Endothelial cell of umbilical vein (primary cell): ENCODE data around the gene PRKD1. TPM values are rescaled to one million over a fixed set of nuclear protein-coding genes. Genes with fewer than 3 reads are reported as not detected.

Experiments used
- BruUV-seq: library from RNA; stranded (reverse); fragments of 400-500 nt; replicated peaks from 2 replicates; lab custom pipeline; 2021; lab: Mats Ljungman, UMichigan
- CTCF ChIA-PET: fragments of 300-600, 350-600 bp; sonication (Branson Sonifier 250); formaldehyde crosslinking; loops from one replicate; lab custom pipeline; 2021; ENCODE audit warnings: antibody characterized with exemption, inconsistent platforms; lab: Charles Lee
- POLR2A ChIA-PET: fragments of 300-600, 350-600 bp; sonication (Branson Sonifier 250); formaldehyde crosslinking; loops from one replicate; lab custom pipeline; 2021; ENCODE audit warnings: antibody characterized with exemption, inconsistent platforms; lab: Charles Lee
- DNase-seq: peaks from one replicate; pipeline ENCODE4 v3.0.0-alpha.2; 2011; ENCODE audit warnings: low read depth, low spot score
- FAIRE-seq: peaks from 2 replicates; lab custom pipeline; 2011; peaks lifted over from hg19 to GRCh38; lab: Jason Lieb, UNC
- H2AFZ ChIP-seq: 2 replicates; pipeline ENCODE4 v1.6.0; 2012; ENCODE audit warnings: low read depth, low read length, control low read depth, inconsistent platforms
- H3K27ac ChIP-seq: 2 replicates; pipeline ENCODE4 v1.5.1; 2011; ENCODE audit warnings: low read depth, mild to moderate bottlenecking, control low read depth, low read length, moderate library complexity; ENCODE audit not compliant: insufficient read depth
- H3K27me3 ChIP-seq, 2 experiments: 2 replicates each; pipeline versions ENCODE4 v1.6.0 to v1.6.1; 2011; ENCODE audit warnings: low read length in 2 of 2, mixed read lengths in 1 of 2; ENCODE audit not compliant: control insufficient read depth in 2 of 2, insufficient read depth in 2 of 2
- H3K36me3 ChIP-seq, 2 experiments: 2 replicates in 1 of 2; 3 replicates in 1 of 2; pipeline ENCODE4 v1.5.1; 2011; ENCODE audit warnings: low read length in 2 of 2, mild to moderate bottlenecking in 1 of 2, moderate library complexity in 1 of 2; ENCODE audit not compliant: control insufficient read depth in 2 of 2, insufficient read depth in 2 of 2; ENCODE audit errors: extremely low read depth in 1 of 2
- H3K4me1 ChIP-seq: 3 replicates; pipeline ENCODE4 v1.5.1; 2011; ENCODE audit warnings: mild to moderate bottlenecking, low read length; ENCODE audit not compliant: control insufficient read depth, insufficient read depth; ENCODE audit errors: extremely low read depth
- H3K4me2 ChIP-seq: 2 replicates; pipeline ENCODE4 v1.6.1; 2011; ENCODE audit warnings: low read length, control low read depth, mixed read lengths; ENCODE audit not compliant: insufficient read depth
- H3K4me3 ChIP-seq, 3 experiments: fragments of 200-600 bp in 1 of 3; sonication (generic), shearing (Covaris generic) in 1 of 3; replicated peaks in 1 of 3; 2 replicates each; pipeline ENCODE4 v1.5.1; 2011 to 2016; ENCODE audit warnings: control low read depth in 3 of 3, low read length in 3 of 3, mild to moderate bottlenecking in 2 of 3, inconsistent platforms in 1 of 3, low read depth in 1 of 3, moderate library complexity in 1 of 3; ENCODE audit not compliant: insufficient read depth in 1 of 3
- H3K79me2 ChIP-seq: 2 replicates; pipeline ENCODE4 v1.6.0; 2012; ENCODE audit warnings: low read length, inconsistent platforms; ENCODE audit not compliant: control insufficient read depth, insufficient read depth
- H3K9ac ChIP-seq: replicated peaks from 2 replicates; pipeline ENCODE3; 2011; ENCODE audit warnings: low read length, control low read depth; ENCODE audit not compliant: insufficient read depth; ENCODE audit errors: extremely low read depth
- H3K9me1 ChIP-seq: replicated peaks from 3 replicates; pipeline ENCODE4 v1.6.0; 2011; ENCODE audit warnings: mild to moderate bottlenecking, low read length; ENCODE audit not compliant: control insufficient read depth, insufficient read depth; ENCODE audit errors: extremely low read depth
- H3K9me3 ChIP-seq: replicated peaks from 2 replicates; pipeline ENCODE4 v1.5.1; 2012; ENCODE audit warnings: low read length, inconsistent platforms; ENCODE audit not compliant: control insufficient read depth, insufficient read depth
- H4K20me1 ChIP-seq: replicated peaks from 2 replicates; pipeline ENCODE3; 2011; ENCODE audit warnings: mild to moderate bottlenecking, low read length; ENCODE audit not compliant: control insufficient read depth, insufficient read depth; ENCODE audit errors: extremely low read depth
- EZH2 ChIP-seq: IDR thresholded peaks from 2 replicates; pipeline ENCODE4 v1.6.1; 2012; ENCODE audit warnings: borderline replicate concordance, low read depth, mild to moderate bottlenecking, moderate library complexity, low read length, inconsistent platforms; ENCODE audit not compliant: severe bottlenecking
- FOS ChIP-seq: IDR thresholded peaks from 2 replicates; pipeline ENCODE4 v1.6.1; 2011; ENCODE audit warnings: mild to moderate bottlenecking, low read length, moderate library complexity, borderline replicate concordance; ENCODE audit not compliant: insufficient read depth
- GATA2 ChIP-seq: IDR thresholded peaks from 2 replicates; pipeline ENCODE4 v1.7.0; 2011; ENCODE audit warnings: low read depth, mild to moderate bottlenecking, moderate library complexity, mixed read lengths, low read length; ENCODE audit not compliant: insufficient read length, insufficient read depth
- JUN ChIP-seq: IDR thresholded peaks from 2 replicates; pipeline ENCODE4 v1.6.1; 2011; ENCODE audit warnings: borderline replicate concordance, low read depth; ENCODE audit not compliant: insufficient read length, insufficient read depth
- MAX ChIP-seq: IDR thresholded peaks from 2 replicates; pipeline ENCODE4 v1.6.1; 2011; ENCODE audit not compliant: insufficient read depth, insufficient read length
- MYC ChIP-seq: IDR thresholded peaks from one replicate; pipeline ENCODE4 v1.6.1; 2011; ENCODE audit warnings: mild to moderate bottlenecking, low read depth, low read length
- POLR2A ChIP-seq: IDR thresholded peaks from 2 replicates; pipeline ENCODE4 v1.6.1; 2012; ENCODE audit warnings: low read depth, mild to moderate bottlenecking, control low read depth, low read length
- POLR2AphosphoS5 ChIP-seq: IDR thresholded peaks from 2 replicates; pipeline ENCODE4 v1.6.1; 2012; ENCODE audit warnings: low read depth, mild to moderate bottlenecking, control low read depth, low read length, moderate library complexity; ENCODE audit not compliant: insufficient read depth
- dilution Hi-C: fragments of 300-500 bp; cut with MboI; formaldehyde crosslinking; loops from one replicate; pipeline ENCODE4 v1.15.0; 2019; ENCODE audit warnings: low sequenced_read_pairs; ENCODE audit not compliant: extremely low pct_ligation_motif_present
- intact Hi-C: fragments of 100-400 bp; cut with micrococcal nuclease; formaldehyde crosslinking; loops from one replicate; pipeline ENCODE4 v1.10.0; 2022
- polyA plus RNA-seq, 4 experiments: library from polyadenylated mRNA; depleted of rRNA in 3 of 4; stranded (reverse) in 3 of 4; unstranded in 1 of 4; fragments of >200 nt; gene quantifications; 2 replicates each; pipeline versions ENCODE4 v1.2.1 to v1.2.3, GENCODE V29; 2011 to 2012; ENCODE audit warnings: missing spikeins in 1 of 4
- total RNA-seq: library from RNA; stranded (reverse); gene quantifications from 2 replicates; pipeline ENCODE4 v1.2.3, GENCODE V29; 2021
- TF ChIP-seq, protein P1 (sequence below), 2 donors: IDR thresholded peaks; 1 replicate in 1 of 2; 2 replicates in 1 of 2; pipeline ENCODE4 v1.5.1; 2011; ENCODE audit warnings: low read length in 2 of 2, mild to moderate bottlenecking in 2 of 2, moderate library complexity in 2 of 2, control low read depth in 1 of 2, inconsistent platforms in 1 of 2, low read depth in 1 of 2; ENCODE audit not compliant: insufficient read depth in 1 of 2; ENCODE audit errors: extremely low read depth in 1 of 2

Gene PRKD1
- total and polyA plus RNA-seq, 2 donors (not counting 3 experiments of a cell fraction or from before 2014, with no cell fraction given), result 3.9 to 10.9 TPM

GRCh38 chr14:29853272-29853671, 74.4 kb downstream of the PRKD1 start:
- no peaks in the 10 kb centered on the region for H4K20me1 ChIP-seq
- intact Hi-C loops (no loop called here), dilution Hi-C loops (no loop called here)
- H3K79me2 ChIP-seq, result no peaks in the 10 kb centered on the region
- H2AFZ ChIP-seq, result no peak overlapping the region
- no peaks in the 10 kb centered on the region for H3K9me1 ChIP-seq
- H3K4me3 ChIP-seq, result no peak overlapping the region
- TF ChIP-seq POLR2A (no peak), POLR2AphosphoS5 (no peak), MAX (no peak), GATA2 (no peak), MYC (no peak), JUN (no peak), FOS (no peak), EZH2 (no peak)
- TF ChIP-seq, protein P1, sequence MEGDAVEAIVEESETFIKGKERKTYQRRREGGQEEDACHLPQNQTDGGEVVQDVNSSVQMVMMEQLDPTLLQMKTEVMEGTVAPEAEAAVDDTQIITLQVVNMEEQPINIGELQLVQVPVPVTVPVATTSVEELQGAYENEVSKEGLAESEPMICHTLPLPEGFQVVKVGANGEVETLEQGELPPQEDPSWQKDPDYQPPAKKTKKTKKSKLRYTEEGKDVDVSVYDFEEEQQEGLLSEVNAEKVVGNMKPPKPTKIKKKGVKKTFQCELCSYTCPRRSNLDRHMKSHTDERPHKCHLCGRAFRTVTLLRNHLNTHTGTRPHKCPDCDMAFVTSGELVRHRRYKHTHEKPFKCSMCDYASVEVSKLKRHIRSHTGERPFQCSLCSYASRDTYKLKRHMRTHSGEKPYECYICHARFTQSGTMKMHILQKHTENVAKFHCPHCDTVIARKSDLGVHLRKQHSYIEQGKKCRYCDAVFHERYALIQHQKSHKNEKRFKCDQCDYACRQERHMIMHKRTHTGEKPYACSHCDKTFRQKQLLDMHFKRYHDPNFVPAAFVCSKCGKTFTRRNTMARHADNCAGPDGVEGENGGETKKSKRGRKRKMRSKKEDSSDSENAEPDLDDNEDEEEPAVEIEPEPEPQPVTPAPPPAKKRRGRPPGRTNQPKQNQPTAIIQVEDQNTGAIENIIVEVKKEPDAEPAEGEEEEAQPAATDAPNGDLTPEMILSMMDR (IDR thresholded peaks at IDR 0.05; ENCODE audit: extremely low read depth in 1 of 2, insufficient read depth in 1 of 2, low read depth in 1 of 2, low read length in 2 of 2), result no peak
- no TSS peak for BruUV-seq
- H3K4me2 ChIP-seq, result no peak overlapping the region
- no peak for DNase-seq
- ChIA-PET CTCF (no interaction called here), POLR2A (no interaction called here)
- no peak for FAIRE-seq
- H3K4me1 ChIP-seq, result no peaks in the 10 kb centered on the region
- H3K9me3 ChIP-seq, result no peaks in the 10 kb centered on the region
- H3K9ac ChIP-seq, result no peak overlapping the region
- H3K27me3 ChIP-seq, result no peaks in the 10 kb centered on the region
- no peak overlapping the region for H3K27ac ChIP-seq
- no peaks in the 10 kb centered on the region for H3K36me3 ChIP-seq
